ENCODE measurements around the gene MPI.

DNA sequence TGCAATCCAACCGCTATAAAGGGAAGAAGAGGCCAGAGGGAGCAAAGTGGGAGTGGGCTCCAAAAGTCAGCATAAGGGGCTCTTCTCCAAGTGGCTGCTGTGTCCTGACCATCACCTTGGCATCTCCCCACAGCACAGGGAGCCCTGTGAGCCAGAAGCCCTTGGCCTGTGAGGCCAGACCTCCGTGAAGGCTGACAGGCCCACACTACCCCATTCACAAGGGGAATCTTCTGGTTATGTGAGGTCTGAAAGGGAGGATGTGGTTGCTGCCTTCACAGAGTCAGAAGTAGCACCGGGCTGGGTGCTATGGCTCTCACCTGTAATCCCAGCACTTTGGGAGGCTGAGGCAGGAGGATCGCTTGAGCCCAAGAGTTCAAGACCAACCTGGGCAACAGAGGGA is 44.3 kb upstream of the MPI start:
- TF ChIP-seq ZNF18 (tag by site-specific recombination; IDR thresholded peaks at IDR 0.05) (no peak), ZNF157 (tag by site-specific recombination; IDR thresholded peaks at IDR 0.05) (no peak), ZNF2 (tag by site-specific recombination; IDR thresholded peaks at IDR 0.05) (no peak), SP2 (tag by site-specific recombination; IDR thresholded peaks at IDR 0.05) (no peak)

All from HEK293 (cell line).